Keratinocyte (primary cell): Measurements from ENCODE around the gene ASF1A.

Experiments
- EZH2 ChIP-seq: IDR thresholded peaks from one replicate; pipeline ENCODE4 v1.6.1; 2012; ENCODE audit warnings: inconsistent platforms, mild to moderate bottlenecking, low read length, moderate library complexity
- TF ChIP-seq, protein P1 (sequence below), 3 experiments: IDR thresholded peaks in 1 of 3; conservative IDR thresholded peaks in 1 of 3; optimal IDR thresholded peaks in 1 of 3; 2 replicates in 2 of 3; 3 replicates in 1 of 3; pipeline versions ENCODE3 to v1.5.1; 2011; ENCODE audit warnings: low read length in 3 of 3, mild to moderate bottlenecking in 3 of 3, moderate library complexity in 2 of 3, control low read depth in 1 of 3, inconsistent platforms in 1 of 3; ENCODE audit not compliant: insufficient read depth in 2 of 3; ENCODE audit errors: extremely low read depth in 1 of 3

DNA sequence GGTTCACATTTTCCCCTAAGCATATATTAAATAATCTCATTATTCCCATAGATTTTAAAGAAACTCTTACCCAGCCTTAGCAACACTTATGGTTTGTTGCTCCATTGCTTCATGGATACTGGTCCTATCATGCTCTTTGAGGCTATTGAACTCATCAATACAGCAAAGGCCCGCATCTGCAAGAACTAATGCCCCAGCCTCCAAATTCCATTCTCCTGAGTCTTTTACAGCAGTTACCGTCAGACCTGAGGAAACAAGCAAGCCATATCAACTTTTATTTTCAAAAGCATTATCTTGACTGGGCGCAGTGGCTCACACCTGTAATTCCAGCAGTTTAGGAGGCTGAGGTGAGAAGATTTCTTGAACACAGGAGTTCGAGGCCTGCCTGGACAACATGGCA, 37.7 kb upstream of the ASF1A start:
- TF ChIP-seq, protein P1, sequence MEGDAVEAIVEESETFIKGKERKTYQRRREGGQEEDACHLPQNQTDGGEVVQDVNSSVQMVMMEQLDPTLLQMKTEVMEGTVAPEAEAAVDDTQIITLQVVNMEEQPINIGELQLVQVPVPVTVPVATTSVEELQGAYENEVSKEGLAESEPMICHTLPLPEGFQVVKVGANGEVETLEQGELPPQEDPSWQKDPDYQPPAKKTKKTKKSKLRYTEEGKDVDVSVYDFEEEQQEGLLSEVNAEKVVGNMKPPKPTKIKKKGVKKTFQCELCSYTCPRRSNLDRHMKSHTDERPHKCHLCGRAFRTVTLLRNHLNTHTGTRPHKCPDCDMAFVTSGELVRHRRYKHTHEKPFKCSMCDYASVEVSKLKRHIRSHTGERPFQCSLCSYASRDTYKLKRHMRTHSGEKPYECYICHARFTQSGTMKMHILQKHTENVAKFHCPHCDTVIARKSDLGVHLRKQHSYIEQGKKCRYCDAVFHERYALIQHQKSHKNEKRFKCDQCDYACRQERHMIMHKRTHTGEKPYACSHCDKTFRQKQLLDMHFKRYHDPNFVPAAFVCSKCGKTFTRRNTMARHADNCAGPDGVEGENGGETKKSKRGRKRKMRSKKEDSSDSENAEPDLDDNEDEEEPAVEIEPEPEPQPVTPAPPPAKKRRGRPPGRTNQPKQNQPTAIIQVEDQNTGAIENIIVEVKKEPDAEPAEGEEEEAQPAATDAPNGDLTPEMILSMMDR (optimal IDR thresholded peaks at IDR 0.05 in 1 of 3, IDR thresholded peaks at IDR 0.05 in 1 of 3, conservative IDR thresholded peaks at IDR 0.05 in 1 of 3; ENCODE audit: extremely low read depth in 1 of 3, insufficient read depth in 2 of 3, low read length in 3 of 3): no peak
- TF ChIP-seq EZH2: no peak
